HEK293 (cell line): ENCODE data around the gene OR10A3.

Source experiments
- GFI1B ChIP-seq: fragments of 450-650 bp; formaldehyde crosslinking; IDR thresholded peaks from 2 replicates; pipeline ENCODE4 v1.5.1; 2016; ENCODE audit warnings: missing biosample characterization, missing genetic modification characterization
- IKZF3 ChIP-seq: fragments of 450-650 bp; IDR thresholded peaks from 2 replicates; pipeline ENCODE4 v1.5.0; 2018; ENCODE audit warnings: missing biosample characterization, mild to moderate bottlenecking, missing genetic modification characterization, moderate library complexity
- INSM2 ChIP-seq: fragments of 450-650 bp; formaldehyde crosslinking; IDR thresholded peaks from 2 replicates; pipeline ENCODE4 v1.5.1; 2016; ENCODE audit warnings: missing biosample characterization, missing genetic modification characterization
- MYNN ChIP-seq: fragments of 450-650 bp; formaldehyde crosslinking; IDR thresholded peaks from 2 replicates; pipeline ENCODE4 v1.5.1; 2016; ENCODE audit warnings: missing biosample characterization, missing genetic modification characterization, borderline replicate concordance
- PRDM1 ChIP-seq: fragments of 450-650 bp; formaldehyde crosslinking; IDR thresholded peaks from 2 replicates; pipeline ENCODE4; 2016; ENCODE audit warnings: missing biosample characterization, missing genetic modification characterization
- ZBTB7A ChIP-seq: fragments of 450-650 bp; formaldehyde crosslinking; IDR thresholded peaks from 2 replicates; pipeline ENCODE4 v1.5.1; 2016; ENCODE audit warnings: low read depth, missing biosample characterization, missing genetic modification characterization
- ZEB2 ChIP-seq: fragments of 450-650 bp; formaldehyde crosslinking; IDR thresholded peaks from 2 replicates; pipeline ENCODE4 v1.5.1; 2016; ENCODE audit warnings: missing biosample characterization, missing genetic modification characterization
- ZFP3 ChIP-seq: fragments of 450-650 bp; formaldehyde crosslinking; IDR thresholded peaks from 2 replicates; pipeline ENCODE4 v1.5.1; 2016; ENCODE audit warnings: low read depth, missing biosample characterization, missing genetic modification characterization
- ZNF157 ChIP-seq: fragments of 450-650 bp; formaldehyde crosslinking; IDR thresholded peaks from 2 replicates; pipeline ENCODE4 v1.5.1; 2016; ENCODE audit warnings: missing biosample characterization, missing genetic modification characterization
- ZNF16 ChIP-seq: fragments of 450-650 bp; formaldehyde crosslinking; IDR thresholded peaks from 2 replicates; pipeline ENCODE4 v1.5.1; 2016; ENCODE audit warnings: low read depth, missing biosample characterization, missing genetic modification characterization
- ZNF391 ChIP-seq: fragments of 450-650 bp; formaldehyde crosslinking; IDR thresholded peaks from 2 replicates; pipeline ENCODE4 v1.5.1; 2016; ENCODE audit warnings: low read depth, missing biosample characterization, missing genetic modification characterization, borderline replicate concordance
- ZNF426 ChIP-seq: fragments of 450-650 bp; formaldehyde crosslinking; IDR thresholded peaks from 2 replicates; pipeline ENCODE4 v1.5.1; 2017; ENCODE audit warnings: missing biosample characterization, missing genetic modification characterization, mild to moderate bottlenecking, inconsistent platforms, moderate library complexity
- ZNF548 ChIP-seq: fragments of 450-650 bp; formaldehyde crosslinking; IDR thresholded peaks from 2 replicates; pipeline ENCODE4 v1.5.1; 2016; ENCODE audit warnings: missing biosample characterization, missing genetic modification characterization
- ZNF558 ChIP-seq: fragments of 450-650 bp; formaldehyde crosslinking; IDR thresholded peaks from 2 replicates; pipeline ENCODE4 v1.5.1; 2016; ENCODE audit warnings: missing biosample characterization, missing genetic modification characterization
- ZNF561 ChIP-seq: fragments of 450-650 bp; IDR thresholded peaks from 2 replicates; pipeline ENCODE4 v1.5.1; 2018; ENCODE audit warnings: missing biosample characterization, missing genetic modification characterization, borderline replicate concordance
- ZNF580 ChIP-seq: fragments of 450-650 bp; formaldehyde crosslinking; IDR thresholded peaks from 2 replicates; pipeline ENCODE4 v1.5.1; 2016; ENCODE audit warnings: missing biosample characterization, missing genetic modification characterization
- ZNF664 ChIP-seq: fragments of 450-650 bp; formaldehyde crosslinking; IDR thresholded peaks from 2 replicates; pipeline ENCODE4 v1.5.1; 2016; ENCODE audit warnings: missing biosample characterization, missing genetic modification characterization
- TF ChIP-seq, protein P1 (sequence below): fragments of 450-650 bp; formaldehyde crosslinking; IDR thresholded peaks from 2 replicates; pipeline ENCODE4 v1.5.1; 2016; ENCODE audit warnings: missing biosample characterization, missing genetic modification characterization
- TF ChIP-seq, protein P2 (sequence below): fragments of 450-650 bp; formaldehyde crosslinking; IDR thresholded peaks from 2 replicates; pipeline ENCODE4 v1.5.1; 2017; ENCODE audit warnings: missing biosample characterization, missing genetic modification characterization
- TF ChIP-seq, protein P3 (sequence below): fragments of 450-650 bp; formaldehyde crosslinking; IDR thresholded peaks from 2 replicates; pipeline ENCODE4 v1.5.1; 2016; ENCODE audit warnings: missing biosample characterization, missing genetic modification characterization, borderline replicate concordance
- TF ChIP-seq, protein P4 (sequence below): fragments of 450-650 bp; formaldehyde crosslinking; IDR thresholded peaks from 2 replicates; pipeline ENCODE4; 2016; ENCODE audit warnings: missing biosample characterization, missing genetic modification characterization
- TF ChIP-seq, protein P5 (sequence below): fragments of 450-650 bp; formaldehyde crosslinking; IDR thresholded peaks from 2 replicates; pipeline ENCODE4 v1.5.1; 2017; ENCODE audit warnings: missing biosample characterization, missing genetic modification characterization
- TF ChIP-seq, protein P6 (sequence below): fragments of 450-650 bp; formaldehyde crosslinking; IDR thresholded peaks from 2 replicates; pipeline ENCODE4 v1.5.1; 2016; ENCODE audit warnings: missing biosample characterization, missing genetic modification characterization

Gene OR10A3

GRCh38 chr11:7986768-7987559, 45.5 kb upstream of the OR10A3 start, which contains the start of gene EIF3F (continued):
- TF ChIP-seq, protein P1, sequence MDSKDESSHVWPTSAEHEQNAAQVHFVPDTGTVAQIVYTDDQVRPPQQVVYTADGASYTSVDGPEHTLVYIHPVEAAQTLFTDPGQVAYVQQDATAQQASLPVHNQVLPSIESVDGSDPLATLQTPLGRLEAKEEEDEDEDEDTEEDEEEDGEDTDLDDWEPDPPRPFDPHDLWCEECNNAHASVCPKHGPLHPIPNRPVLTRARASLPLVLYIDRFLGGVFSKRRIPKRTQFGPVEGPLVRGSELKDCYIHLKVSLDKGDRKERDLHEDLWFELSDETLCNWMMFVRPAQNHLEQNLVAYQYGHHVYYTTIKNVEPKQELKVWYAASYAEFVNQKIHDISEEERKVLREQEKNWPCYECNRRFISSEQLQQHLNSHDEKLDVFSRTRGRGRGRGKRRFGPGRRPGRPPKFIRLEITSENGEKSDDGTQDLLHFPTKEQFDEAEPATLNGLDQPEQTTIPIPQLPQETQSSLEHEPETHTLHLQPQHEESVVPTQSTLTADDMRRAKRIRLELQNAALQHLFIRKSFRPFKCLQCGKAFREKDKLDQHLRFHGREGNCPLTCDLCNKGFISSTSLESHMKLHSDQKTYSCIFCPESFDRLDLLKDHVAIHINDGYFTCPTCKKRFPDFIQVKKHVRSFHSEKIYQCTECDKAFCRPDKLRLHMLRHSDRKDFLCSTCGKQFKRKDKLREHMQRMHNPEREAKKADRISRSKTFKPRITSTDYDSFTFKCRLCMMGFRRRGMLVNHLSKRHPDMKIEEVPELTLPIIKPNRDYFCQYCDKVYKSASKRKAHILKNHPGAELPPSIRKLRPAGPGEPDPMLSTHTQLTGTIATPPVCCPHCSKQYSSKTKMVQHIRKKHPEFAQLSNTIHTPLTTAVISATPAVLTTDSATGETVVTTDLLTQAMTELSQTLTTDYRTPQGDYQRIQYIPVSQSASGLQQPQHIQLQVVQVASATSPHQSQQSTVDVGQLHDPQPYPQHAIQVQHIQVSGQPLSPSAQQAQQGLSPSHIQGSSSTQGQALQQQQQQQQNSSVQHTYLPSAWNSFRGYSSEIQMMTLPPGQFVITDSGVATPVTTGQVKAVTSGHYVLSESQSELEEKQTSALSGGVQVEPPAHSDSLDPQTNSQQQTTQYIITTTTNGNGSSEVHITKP (tag by site-specific recombination) = peak; percentile 54; the same call in 1 of the 2 replicates
- TF ChIP-seq, protein P2, sequence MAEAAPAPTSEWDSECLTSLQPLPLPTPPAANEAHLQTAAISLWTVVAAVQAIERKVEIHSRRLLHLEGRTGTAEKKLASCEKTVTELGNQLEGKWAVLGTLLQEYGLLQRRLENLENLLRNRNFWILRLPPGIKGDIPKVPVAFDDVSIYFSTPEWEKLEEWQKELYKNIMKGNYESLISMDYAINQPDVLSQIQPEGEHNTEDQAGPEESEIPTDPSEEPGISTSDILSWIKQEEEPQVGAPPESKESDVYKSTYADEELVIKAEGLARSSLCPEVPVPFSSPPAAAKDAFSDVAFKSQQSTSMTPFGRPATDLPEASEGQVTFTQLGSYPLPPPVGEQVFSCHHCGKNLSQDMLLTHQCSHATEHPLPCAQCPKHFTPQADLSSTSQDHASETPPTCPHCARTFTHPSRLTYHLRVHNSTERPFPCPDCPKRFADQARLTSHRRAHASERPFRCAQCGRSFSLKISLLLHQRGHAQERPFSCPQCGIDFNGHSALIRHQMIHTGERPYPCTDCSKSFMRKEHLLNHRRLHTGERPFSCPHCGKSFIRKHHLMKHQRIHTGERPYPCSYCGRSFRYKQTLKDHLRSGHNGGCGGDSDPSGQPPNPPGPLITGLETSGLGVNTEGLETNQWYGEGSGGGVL (tag by site-specific recombination) = peak; percentile 73
- TF ChIP-seq IKZF3 (peak; percentile 92), ZNF16 (tag by site-specific recombination) (no peak), ZFP3 (tag by site-specific recombination) (no peak), ZNF561 (tag by site-specific recombination) (0 out of 2 replicates have a peak, but pooled peaks have one; percentile 79), ZNF580 (tag by site-specific recombination) (peak; percentile 93), MYNN (tag by site-specific recombination) (no peak), ZNF426 (tag by site-specific recombination) (no peak), ZNF558 (tag by site-specific recombination) (peak; percentile 57; the same call in 1 of the 2 replicates), GFI1B (no peak), ZBTB7A (tag by site-specific recombination) (no peak), ZNF548 (tag by site-specific recombination) (no peak), ZEB2 (tag by site-specific recombination) (peak; percentile 67; the same call in 1 of the 2 replicates), ZNF664 (tag by site-specific recombination) (peak; percentile 100), INSM2 (tag by site-specific recombination) (peak; percentile 97), ZNF391 (tag by site-specific recombination) (peak; percentile 89), PRDM1 (tag by site-specific recombination) (0 out of 2 replicates have a peak, but pooled peaks have one; percentile 6), ZNF157 (tag by site-specific recombination) (no peak)
- TF ChIP-seq, protein P3, sequence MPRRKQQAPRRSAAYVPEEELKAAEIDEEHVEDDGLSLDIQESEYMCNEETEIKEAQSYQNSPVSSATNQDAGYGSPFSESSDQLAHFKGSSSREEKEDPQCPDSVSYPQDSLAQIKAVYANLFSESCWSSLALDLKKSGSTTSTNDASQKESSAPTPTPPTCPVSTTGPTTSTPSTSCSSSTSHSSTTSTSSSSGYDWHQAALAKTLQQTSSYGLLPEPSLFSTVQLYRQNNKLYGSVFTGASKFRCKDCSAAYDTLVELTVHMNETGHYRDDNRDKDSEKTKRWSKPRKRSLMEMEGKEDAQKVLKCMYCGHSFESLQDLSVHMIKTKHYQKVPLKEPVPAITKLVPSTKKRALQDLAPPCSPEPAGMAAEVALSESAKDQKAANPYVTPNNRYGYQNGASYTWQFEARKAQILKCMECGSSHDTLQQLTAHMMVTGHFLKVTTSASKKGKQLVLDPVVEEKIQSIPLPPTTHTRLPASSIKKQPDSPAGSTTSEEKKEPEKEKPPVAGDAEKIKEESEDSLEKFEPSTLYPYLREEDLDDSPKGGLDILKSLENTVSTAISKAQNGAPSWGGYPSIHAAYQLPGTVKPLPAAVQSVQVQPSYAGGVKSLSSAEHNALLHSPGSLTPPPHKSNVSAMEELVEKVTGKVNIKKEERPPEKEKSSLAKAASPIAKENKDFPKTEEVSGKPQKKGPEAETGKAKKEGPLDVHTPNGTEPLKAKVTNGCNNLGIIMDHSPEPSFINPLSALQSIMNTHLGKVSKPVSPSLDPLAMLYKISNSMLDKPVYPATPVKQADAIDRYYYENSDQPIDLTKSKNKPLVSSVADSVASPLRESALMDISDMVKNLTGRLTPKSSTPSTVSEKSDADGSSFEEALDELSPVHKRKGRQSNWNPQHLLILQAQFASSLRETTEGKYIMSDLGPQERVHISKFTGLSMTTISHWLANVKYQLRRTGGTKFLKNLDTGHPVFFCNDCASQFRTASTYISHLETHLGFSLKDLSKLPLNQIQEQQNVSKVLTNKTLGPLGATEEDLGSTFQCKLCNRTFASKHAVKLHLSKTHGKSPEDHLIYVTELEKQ = no peak
- TF ChIP-seq, protein P4, sequence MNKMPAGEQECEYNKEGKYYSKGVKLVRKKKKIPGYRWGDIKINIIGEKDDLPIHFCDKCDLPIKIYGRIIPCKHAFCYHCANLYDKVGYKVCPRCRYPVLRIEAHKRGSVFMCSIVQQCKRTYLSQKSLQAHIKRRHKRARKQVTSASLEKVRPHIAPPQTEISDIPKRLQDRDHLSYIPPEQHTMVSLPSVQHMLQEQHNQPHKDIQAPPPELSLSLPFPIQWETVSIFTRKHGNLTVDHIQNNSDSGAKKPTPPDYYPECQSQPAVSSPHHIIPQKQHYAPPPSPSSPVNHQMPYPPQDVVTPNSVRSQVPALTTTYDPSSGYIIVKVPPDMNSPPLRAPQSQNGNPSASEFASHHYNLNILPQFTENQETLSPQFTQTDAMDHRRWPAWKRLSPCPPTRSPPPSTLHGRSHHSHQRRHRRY (tag by site-specific recombination) = no peak
- TF ChIP-seq, protein P5, sequence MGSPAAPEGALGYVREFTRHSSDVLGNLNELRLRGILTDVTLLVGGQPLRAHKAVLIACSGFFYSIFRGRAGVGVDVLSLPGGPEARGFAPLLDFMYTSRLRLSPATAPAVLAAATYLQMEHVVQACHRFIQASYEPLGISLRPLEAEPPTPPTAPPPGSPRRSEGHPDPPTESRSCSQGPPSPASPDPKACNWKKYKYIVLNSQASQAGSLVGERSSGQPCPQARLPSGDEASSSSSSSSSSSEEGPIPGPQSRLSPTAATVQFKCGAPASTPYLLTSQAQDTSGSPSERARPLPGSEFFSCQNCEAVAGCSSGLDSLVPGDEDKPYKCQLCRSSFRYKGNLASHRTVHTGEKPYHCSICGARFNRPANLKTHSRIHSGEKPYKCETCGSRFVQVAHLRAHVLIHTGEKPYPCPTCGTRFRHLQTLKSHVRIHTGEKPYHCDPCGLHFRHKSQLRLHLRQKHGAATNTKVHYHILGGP (tag by site-specific recombination) = no peak
- TF ChIP-seq, protein P6, sequence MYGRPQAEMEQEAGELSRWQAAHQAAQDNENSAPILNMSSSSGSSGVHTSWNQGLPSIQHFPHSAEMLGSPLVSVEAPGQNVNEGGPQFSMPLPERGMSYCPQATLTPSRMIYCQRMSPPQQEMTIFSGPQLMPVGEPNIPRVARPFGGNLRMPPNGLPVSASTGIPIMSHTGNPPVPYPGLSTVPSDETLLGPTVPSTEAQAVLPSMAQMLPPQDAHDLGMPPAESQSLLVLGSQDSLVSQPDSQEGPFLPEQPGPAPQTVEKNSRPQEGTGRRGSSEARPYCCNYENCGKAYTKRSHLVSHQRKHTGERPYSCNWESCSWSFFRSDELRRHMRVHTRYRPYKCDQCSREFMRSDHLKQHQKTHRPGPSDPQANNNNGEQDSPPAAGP (tag by site-specific recombination) = peak; percentile 77
